Mesenchymal stem cell (in vitro differentiated cells and primary cell): Measurements from ENCODE around the gene INSM1.

Experiments used
- DNase-seq: peaks from one replicate; pipeline ENCODE4 v3.0.0-alpha.2; 2013
- H2AFZ ChIP-seq: one replicate; pipeline ENCODE4 v1.6.1; 2013; ENCODE audit warnings: low read depth, mild to moderate bottlenecking, control low read depth, inconsistent platforms, low read length, moderate library complexity
- H2AK5ac ChIP-seq: 2 replicates; pipeline ENCODE4 v1.6.1; 2013; ENCODE audit warnings: low read length, moderate library complexity, mild to moderate bottlenecking, inconsistent platforms; ENCODE audit not compliant: severe bottlenecking
- H2BK120ac ChIP-seq: one replicate; pipeline ENCODE4 v1.6.1; 2013; ENCODE audit warnings: low read depth, mild to moderate bottlenecking, inconsistent platforms, low read length, moderate library complexity
- H2BK12ac ChIP-seq, 2 experiments: one replicate each; pipeline ENCODE4 v1.6.1; 2013; ENCODE audit warnings: inconsistent platforms in 2 of 2, low read length in 2 of 2, mild to moderate bottlenecking in 2 of 2, moderate library complexity in 2 of 2, control low read depth in 1 of 2
- H2BK15ac ChIP-seq: one replicate; pipeline ENCODE4 v1.6.1; 2013; ENCODE audit warnings: mild to moderate bottlenecking, low read depth, inconsistent platforms; ENCODE audit not compliant: poor library complexity, severe bottlenecking
- H2BK5ac ChIP-seq: 2 replicates; pipeline ENCODE4 v1.6.1; 2013; ENCODE audit warnings: low read depth, mild to moderate bottlenecking, low read length, control low read depth, inconsistent platforms; ENCODE audit not compliant: poor library complexity, severe bottlenecking
- H3K14ac ChIP-seq, 2 experiments: one replicate each; pipeline ENCODE4 v1.6.1; 2013; ENCODE audit warnings: inconsistent platforms in 2 of 2, low read length in 2 of 2, control low read depth in 1 of 2, mild to moderate bottlenecking in 1 of 2, moderate library complexity in 1 of 2
- H3K18ac ChIP-seq, 2 experiments: one replicate each; pipeline ENCODE4 v1.6.1; 2013; ENCODE audit warnings: inconsistent platforms in 2 of 2, low read length in 2 of 2, control low read depth in 1 of 2, low read depth in 1 of 2, mild to moderate bottlenecking in 1 of 2
- H3K23ac ChIP-seq, 2 experiments: one replicate each; pipeline ENCODE4 v1.6.1; 2013; ENCODE audit warnings: inconsistent platforms in 2 of 2, low read length in 2 of 2, mild to moderate bottlenecking in 2 of 2, moderate library complexity in 2 of 2, control low read depth in 1 of 2
- H3K27ac ChIP-seq: 2 replicates; pipeline ENCODE4 v1.5.1; 2013; ENCODE audit warnings: mild to moderate bottlenecking, moderate library complexity, low read length, control low read depth, inconsistent platforms; ENCODE audit not compliant: poor library complexity, severe bottlenecking
- H3K27me3 ChIP-seq, 2 experiments: 2 replicates each; pipeline versions ENCODE4 v1.6.1 to v1.7.0; 2013; ENCODE audit warnings: low read length in 2 of 2, mild to moderate bottlenecking in 2 of 2, moderate library complexity in 2 of 2, control low read depth in 1 of 2, inconsistent platforms in 1 of 2; ENCODE audit not compliant: control insufficient read depth in 1 of 2, insufficient read depth in 1 of 2
- H3K36me3 ChIP-seq, 2 experiments: 2 replicates each; pipeline versions ENCODE4 v1.6.1 to v1.7.0; 2013; ENCODE audit warnings: low read length in 2 of 2, control low read depth in 1 of 2, inconsistent platforms in 1 of 2, low read depth in 1 of 2, mild to moderate bottlenecking in 1 of 2; ENCODE audit not compliant: insufficient read depth in 2 of 2, control insufficient read depth in 1 of 2
- H3K4ac ChIP-seq, 2 experiments: one replicate each; pipeline ENCODE4 v1.6.1; 2013; ENCODE audit warnings: inconsistent platforms in 2 of 2, low read length in 2 of 2, mild to moderate bottlenecking in 2 of 2, moderate library complexity in 2 of 2, control low read depth in 1 of 2, low read depth in 1 of 2
- H3K4me1 ChIP-seq: 2 replicates; pipeline ENCODE4 v1.6.1; 2013; ENCODE audit warnings: low read depth, low read length, control low read depth; ENCODE audit not compliant: control insufficient read depth, insufficient read depth
- H3K4me2 ChIP-seq: 2 replicates; pipeline ENCODE4 v1.6.1; 2013; ENCODE audit warnings: low read length, mild to moderate bottlenecking, inconsistent platforms; ENCODE audit not compliant: poor library complexity, severe bottlenecking
- H3K4me3 ChIP-seq, 2 experiments: 2 replicates each; pipeline versions ENCODE4 v1.5.1 to v1.7.0; 2013; ENCODE audit warnings: low read length in 2 of 2, mild to moderate bottlenecking in 2 of 2, control low read depth in 1 of 2, low read depth in 1 of 2; ENCODE audit not compliant: insufficient read depth in 1 of 2
- H3K79me1 ChIP-seq: replicated peaks from 2 replicates; pipeline ENCODE4 v1.6.1; 2013; ENCODE audit warnings: mild to moderate bottlenecking, control low read depth, low read length, inconsistent platforms; ENCODE audit not compliant: poor library complexity, severe bottlenecking
- H3K9ac ChIP-seq: 2 replicates; pipeline ENCODE4 v1.7.0; 2013; ENCODE audit warnings: mild to moderate bottlenecking, low read length, moderate library complexity
- H3K9me3 ChIP-seq: 2 replicates; pipeline ENCODE4 v1.7.0; 2013; ENCODE audit warnings: mild to moderate bottlenecking, low read length; ENCODE audit not compliant: control insufficient read depth
- H4K8ac ChIP-seq: one replicate; pipeline ENCODE4 v1.6.1; 2013; ENCODE audit warnings: inconsistent platforms, mild to moderate bottlenecking, low read length, moderate library complexity
- H4K91ac ChIP-seq: one replicate; pipeline ENCODE4 v1.6.1; 2013; ENCODE audit warnings: mild to moderate bottlenecking, low read length, inconsistent platforms
- WGBS: methylation state at CpG from one replicate; pipeline ENCODE4 v1.1.7; 2013; ENCODE audit warnings: mixed read lengths; 5-methylcytosine and 5-hydroxymethylcytosine counted together

The INSM1 gene

DNA sequence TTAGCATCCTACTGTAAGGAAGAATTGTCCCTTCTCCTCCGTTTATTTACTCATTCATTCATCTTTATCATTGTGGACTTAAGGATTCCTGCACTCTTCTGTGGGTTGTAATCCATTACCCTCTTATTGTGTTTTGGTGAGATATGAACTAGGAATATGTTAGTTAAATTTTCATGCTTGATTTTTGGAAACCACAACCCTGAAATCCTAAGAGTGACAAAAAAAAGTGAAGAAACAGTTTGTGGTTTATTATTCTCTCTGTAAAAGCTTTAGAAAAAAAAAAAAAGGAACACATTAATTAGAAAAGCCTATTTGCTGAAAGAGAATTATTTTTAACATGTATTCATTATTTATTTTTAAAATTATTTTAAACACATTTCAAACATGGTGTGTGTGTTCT, 36.7 kb upstream of the INSM1 start:
- Histone ChIP-seq H3K79me1 (no peaks in the 10 kb centered on the region), H2BK15ac (no peak overlapping the region), H3K18ac (no peak overlapping the region), H2BK5ac (no peak overlapping the region), H2BK12ac (no peak overlapping the region), H3K4me2 (no peak overlapping the region), H3K27me3 (peaks cover 0 to 14% of the 10 kb centered on the region in 2 experiments), H3K4me3 (no peak overlapping the region), H3K27ac (no peak overlapping the region), H2AFZ (no peak overlapping the region), H3K23ac (no peak overlapping the region), H3K4ac (no peak overlapping the region), H3K9ac (no peak overlapping the region), H2BK120ac (no peak overlapping the region), H4K91ac (no peak overlapping the region), H3K36me3 (no peaks in the 10 kb centered on the region), H3K9me3 (no peaks in the 10 kb centered on the region), H2AK5ac (no peak overlapping the region), H3K4me1 (no peaks in the 10 kb centered on the region), H3K14ac (no peak overlapping the region), H4K8ac (no peak overlapping the region)
- DNase-seq: no peak
- no CpG with 5 or more reads among the region's 1 CpG for WGBS

DNA sequence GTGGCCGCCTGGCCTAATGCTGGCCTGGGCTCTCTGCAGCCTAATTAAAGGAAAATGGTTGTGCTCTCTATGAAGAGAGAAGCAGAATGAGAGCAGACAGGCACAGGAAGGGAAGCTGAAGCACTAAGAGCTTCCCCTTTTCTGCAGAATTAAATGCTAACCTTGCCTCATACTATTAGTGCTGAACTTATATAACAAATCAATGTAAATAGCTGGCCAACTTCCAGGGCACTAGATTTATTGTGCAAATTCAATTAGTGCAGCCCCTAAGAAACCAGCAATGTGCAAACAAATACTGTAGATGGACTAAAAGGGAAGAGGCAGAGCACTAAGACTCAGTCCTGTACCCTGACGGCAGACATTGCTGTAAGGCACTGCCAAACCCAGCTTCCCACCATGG, 36.1 kb upstream of the INSM1 start:
- Histone ChIP-seq H3K79me1 (no peaks in the 10 kb centered on the region), H3K23ac (no peak overlapping the region), H4K91ac (no peak overlapping the region), H2AK5ac (no peak overlapping the region), H3K27me3 (peaks cover 0 to 14% of the 10 kb centered on the region in 2 experiments), H3K4ac (no peak overlapping the region), H3K4me3 (no peak overlapping the region), H2BK15ac (no peak overlapping the region), H2BK5ac (no peak overlapping the region), H4K8ac (no peak overlapping the region), H3K4me1 (no peaks in the 10 kb centered on the region), H3K18ac (no peak overlapping the region), H2AFZ (no peak overlapping the region), H2BK120ac (no peak overlapping the region), H3K36me3 (no peaks in the 10 kb centered on the region), H3K4me2 (no peak overlapping the region), H3K9ac (no peak overlapping the region), H3K9me3 (peaks cover under 1% of the 10 kb centered on the region), H2BK12ac (no peak overlapping the region), H3K14ac (no peak overlapping the region), H3K27ac (no peak overlapping the region)
- DNase-seq: no peak
- 90% methylated on average over 2 of the region's 2 CpGs for WGBS

DNA sequence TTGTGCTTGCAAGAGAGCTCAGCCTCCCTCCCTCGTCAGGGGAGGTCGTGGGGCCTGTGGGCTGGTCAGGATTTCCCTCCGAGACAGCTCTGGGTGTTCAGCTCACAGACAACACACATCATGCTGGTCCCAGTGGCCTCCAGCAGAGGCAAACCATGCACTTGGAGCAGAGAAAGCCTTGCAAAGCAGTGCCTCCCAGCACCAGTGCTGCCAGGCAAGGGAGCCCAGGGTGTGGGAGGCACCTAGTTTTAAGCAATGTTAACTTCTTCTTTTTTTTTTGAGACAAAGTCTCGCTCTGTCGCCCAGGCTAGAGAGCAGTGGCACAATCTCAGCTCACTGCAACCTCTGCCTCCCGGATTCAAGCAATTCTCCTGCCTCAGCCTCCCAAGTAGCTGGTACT, 34.0 kb upstream of the INSM1 start:
- no peak overlapping the region for H4K8ac ChIP-seq
- no peak overlapping the region for H2AK5ac ChIP-seq
- DNase-seq: no peak
- no peak overlapping the region for H3K23ac ChIP-seq
- H2BK12ac ChIP-seq: no peak overlapping the region
- H3K14ac ChIP-seq: no peak overlapping the region
- H2BK5ac ChIP-seq: no peak overlapping the region
- no peak overlapping the region for H3K4ac ChIP-seq
- no peak overlapping the region for H4K91ac ChIP-seq
- H3K27me3 ChIP-seq: peaks cover 0 to 14% of the 10 kb centered on the region in 2 experiments
- H3K4me1 ChIP-seq: no peaks in the 10 kb centered on the region
- no peak overlapping the region for H2BK120ac ChIP-seq
- peaks cover 3% of the 10 kb centered on the region for H3K9me3 ChIP-seq
- H3K4me2 ChIP-seq: no peak overlapping the region
- no peak overlapping the region for H3K9ac ChIP-seq
- no peaks in the 10 kb centered on the region for H3K36me3 ChIP-seq
- no peak overlapping the region for H2BK15ac ChIP-seq
- H3K79me1 ChIP-seq: no peaks in the 10 kb centered on the region
- no peak overlapping the region for H3K4me3 ChIP-seq
- no peak overlapping the region for H3K27ac ChIP-seq
- H2AFZ ChIP-seq: no peak overlapping the region
- no peak overlapping the region for H3K18ac ChIP-seq
- 67% methylated on average over 6 of the region's 6 CpGs for WGBS

DNA sequence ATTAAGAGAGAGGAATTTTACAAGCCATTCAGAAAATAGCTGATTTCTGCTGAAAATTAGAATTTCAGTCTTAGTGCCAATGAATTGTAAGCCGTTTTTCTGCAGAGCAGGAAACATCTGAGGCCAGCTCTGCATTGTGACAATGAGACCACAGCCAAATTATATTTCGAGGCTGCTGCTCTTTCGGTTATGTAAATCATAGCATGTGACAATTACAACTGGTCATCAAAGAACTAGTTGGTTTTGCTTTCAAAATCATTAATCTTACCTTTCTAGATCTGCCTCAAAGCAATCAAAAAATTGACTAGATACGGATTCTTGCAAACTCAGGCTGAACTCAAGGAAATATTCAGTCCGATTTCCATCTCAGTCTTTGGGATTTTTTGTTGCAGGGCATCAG, 33.4 kb upstream of the INSM1 start:
- Histone ChIP-seq H2BK5ac (no peak overlapping the region), H4K91ac (no peak overlapping the region), H2AK5ac (no peak overlapping the region), H3K9me3 (peaks cover 3% of the 10 kb centered on the region), H3K4me3 (no peak overlapping the region), H3K14ac (no peak overlapping the region), H3K79me1 (no peaks in the 10 kb centered on the region), H3K36me3 (no peaks in the 10 kb centered on the region), H2BK120ac (no peak overlapping the region), H2BK12ac (no peak overlapping the region), H3K4ac (no peak overlapping the region), H3K4me2 (no peak overlapping the region), H3K9ac (no peak overlapping the region), H4K8ac (no peak overlapping the region), H3K4me1 (no peaks in the 10 kb centered on the region), H2AFZ (no peak overlapping the region), H3K18ac (no peak overlapping the region), H3K27ac (no peak overlapping the region), H3K23ac (no peak overlapping the region), H3K27me3 (peaks cover 0 to 14% of the 10 kb centered on the region in 2 experiments), H2BK15ac (no peak overlapping the region)
- WGBS: 61% methylated on average over 5 of the region's 5 CpGs
- DNase-seq: no peak
